KG1 (cell line): ENCODE results near the gene ASTN2.

Experiments used
- DNase-seq: peaks from one replicate; lab custom pipeline; 2025; lab: John Stamatoyannopoulos, UW

Gene ASTN2

DNA sequence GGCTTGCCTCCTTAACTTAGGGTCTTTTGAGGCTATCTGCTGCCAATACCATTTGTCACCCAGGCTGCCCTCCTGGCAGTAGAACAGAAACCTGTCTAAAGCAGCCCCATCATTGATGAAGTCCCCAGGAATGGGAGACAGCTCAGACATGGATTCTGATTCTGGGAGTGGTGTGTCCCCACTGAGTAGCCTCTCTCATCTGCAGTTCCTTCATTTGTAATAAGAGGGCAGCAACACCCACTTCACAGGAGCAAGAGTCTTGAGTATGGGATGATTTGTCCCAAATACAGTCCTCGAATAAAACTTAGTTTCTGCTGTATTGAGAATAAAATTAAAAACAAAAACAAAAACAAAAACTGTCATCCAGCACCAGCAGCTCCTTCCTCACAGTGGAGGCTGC lies 167.6 kb downstream of the ASTN2 start:
- no peak for DNase-seq

- DNase-seq: no peak
Measured at GRCh38 chr9:117245175-117245829, 169.6 kb downstream of the ASTN2 start.

- DNase-seq: no peak
Measured at GRCh38 chr9:117242082-117242481, 172.8 kb downstream of the ASTN2 start.

DNA sequence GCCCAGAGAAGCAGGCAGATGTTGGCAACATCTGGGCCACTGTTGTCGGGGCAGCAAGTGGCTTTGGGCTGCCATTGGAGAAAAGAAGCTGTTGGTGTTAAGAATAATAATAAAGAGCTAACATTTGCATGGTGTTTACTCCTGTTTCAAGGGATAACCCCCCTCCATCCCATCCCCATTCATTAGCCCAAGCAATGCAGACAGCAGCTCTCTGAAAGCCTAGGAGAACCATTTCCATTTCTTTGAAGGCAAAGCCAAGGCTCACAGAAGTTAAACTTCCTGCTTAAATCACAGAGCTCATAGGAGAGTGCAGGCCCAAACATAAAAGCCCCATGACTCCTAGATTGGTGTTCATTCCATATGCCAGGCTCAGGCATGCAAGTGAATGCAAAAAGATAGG lies 175.4 kb downstream of the ASTN2 start:
- no peak for DNase-seq

GRCh38 chr9:117234103-117234502 lies 180.8 kb downstream of the ASTN2 start:
- no peak for DNase-seq

GRCh38 chr9:117233016-117233415 lies 181.8 kb downstream of the ASTN2 start:
- DNase-seq: no peak

- no peak for DNase-seq
Measured at GRCh38 chr9:117232281-117232680, 182.6 kb downstream of the ASTN2 start.

GRCh38 chr9:117231012-117231411 lies 183.8 kb downstream of the ASTN2 start:
- no peak for DNase-seq

DNA sequence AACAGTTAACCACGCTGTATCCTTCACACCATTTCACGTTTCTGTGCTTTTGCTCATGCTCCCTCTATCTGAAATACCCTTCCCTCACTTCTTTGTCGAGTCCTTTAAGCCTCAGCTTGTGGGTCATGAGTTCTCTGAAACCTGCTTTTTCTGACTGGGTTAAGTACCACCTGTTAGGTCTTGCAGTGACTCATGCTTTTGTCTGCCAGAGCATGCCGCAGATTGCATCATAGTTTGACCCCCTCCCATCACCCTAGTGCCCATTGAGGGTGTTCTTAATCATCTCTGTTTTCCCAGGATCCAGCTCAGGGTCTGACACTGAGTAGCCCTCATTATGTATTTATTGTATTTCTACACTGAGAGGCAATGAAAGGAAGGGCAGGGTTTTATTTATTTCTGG lies 190.2 kb downstream of the ASTN2 start:
- DNase-seq: no peak

DNA sequence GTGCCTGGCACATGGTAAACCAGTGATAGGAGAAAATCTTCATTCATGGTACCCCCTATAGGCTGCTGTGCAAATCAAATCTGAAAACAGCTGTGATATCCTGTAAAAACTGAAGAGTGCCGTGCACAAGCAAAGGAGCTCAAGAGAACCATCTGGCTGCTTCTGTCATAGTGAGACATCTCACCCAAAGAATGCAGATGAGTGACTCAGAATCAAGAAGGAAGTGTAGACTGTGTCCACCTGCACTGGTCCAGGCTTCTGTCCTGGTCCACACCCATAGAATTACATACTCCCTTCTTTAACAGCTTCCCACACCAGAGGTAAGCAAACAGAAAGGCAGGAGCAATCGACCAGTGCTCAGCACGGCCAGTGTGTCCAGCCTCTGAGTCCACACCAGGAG lies 195.9 kb downstream of the ASTN2 start:
- DNase-seq: no peak

GRCh38 chr9:117214416-117214815 lies 200.4 kb downstream of the ASTN2 start:
- no peak for DNase-seq

- DNase-seq: no peak
Measured at GRCh38 chr9:117211280-117211679, 203.6 kb downstream of the ASTN2 start.

DNA sequence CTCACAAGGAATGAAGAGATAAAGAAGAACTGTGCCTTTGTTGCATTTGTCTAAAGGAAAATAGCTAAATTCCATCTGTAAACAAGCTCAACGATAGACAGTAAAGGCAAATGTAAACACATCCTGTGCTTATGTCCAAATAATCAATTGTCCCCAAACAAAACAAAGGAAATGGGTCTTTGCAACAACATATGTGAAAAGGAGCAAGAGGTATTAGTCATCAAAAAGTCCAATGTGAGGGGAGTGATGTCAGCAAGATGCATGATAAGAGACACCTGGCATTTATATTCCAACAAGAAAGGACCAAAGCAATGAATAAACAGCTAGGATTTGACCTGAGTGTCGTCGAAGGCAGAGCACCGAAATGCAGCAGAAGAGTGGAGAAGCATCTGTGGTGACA lies 209.1 kb downstream of the ASTN2 start:
- no peak for DNase-seq

DNA sequence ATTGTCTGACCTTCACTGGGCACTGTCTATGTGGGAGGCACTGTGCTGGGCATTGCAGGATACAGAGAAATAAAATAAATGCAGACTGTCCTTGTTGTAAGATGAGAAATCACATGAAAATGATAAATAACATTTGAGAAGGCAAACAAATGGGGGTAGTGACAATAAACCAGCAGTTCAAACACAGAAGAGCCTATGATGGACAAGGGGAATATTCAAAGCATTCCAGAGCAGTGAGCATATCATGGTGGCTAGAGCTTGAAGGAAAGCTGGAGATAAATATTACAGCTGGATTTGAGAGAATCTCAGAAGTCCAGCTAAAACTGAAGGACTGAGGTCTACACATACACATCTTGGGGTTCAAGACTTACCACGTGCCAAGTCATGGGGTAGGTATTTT lies 209.9 kb downstream of the ASTN2 start:
- no peak for DNase-seq

GRCh38 chr9:117191504-117192261 lies 223.2 kb downstream of the ASTN2 start:
- no peak for DNase-seq

DNA sequence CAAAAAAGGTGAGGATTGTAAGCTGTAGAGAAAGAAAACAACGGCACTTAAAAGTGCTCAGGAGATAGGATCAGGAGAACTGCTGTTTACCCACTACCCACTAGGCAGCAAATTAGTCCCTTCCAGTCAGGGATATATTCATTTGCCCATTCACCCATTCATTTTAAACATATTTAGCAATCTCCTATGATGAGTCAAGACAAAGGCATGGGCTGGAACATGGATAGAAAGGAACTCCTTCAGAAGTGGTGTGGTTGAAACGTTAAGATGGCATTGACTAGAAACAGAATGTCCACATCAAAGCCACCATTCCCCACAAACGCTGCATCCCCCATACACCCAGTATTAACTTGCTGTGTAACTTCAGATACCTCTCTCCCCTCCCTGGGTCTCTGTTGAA lies 225.7 kb downstream of the ASTN2 start:
- DNase-seq: no peak

GRCh38 chr9:117188394-117188793 lies 226.5 kb downstream of the ASTN2 start:
- no peak for DNase-seq

DNA sequence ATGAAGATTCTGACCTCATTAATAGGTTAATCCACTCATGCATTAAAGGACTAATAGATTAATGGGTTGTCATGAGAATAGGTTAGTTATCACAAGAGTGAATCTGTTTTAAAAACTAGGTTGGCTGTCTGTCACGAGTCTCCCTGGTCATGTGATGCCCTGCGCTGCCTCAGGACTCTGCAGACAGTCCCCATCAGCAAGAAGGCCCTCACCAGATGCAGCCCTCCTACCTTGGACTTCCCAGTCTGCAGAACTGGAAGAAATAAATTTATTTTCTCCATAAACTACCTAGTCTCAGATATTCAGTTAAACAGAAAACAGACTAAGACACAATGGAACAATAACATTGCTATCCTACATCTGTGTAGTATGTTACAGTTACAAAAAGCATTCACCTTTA lies 227.4 kb downstream of the ASTN2 start:
- no peak for DNase-seq

- no peak for DNase-seq
Measured at GRCh38 chr9:117184173-117184572, 230.7 kb downstream of the ASTN2 start.

GRCh38 chr9:117182046-117182445 lies 232.8 kb downstream of the ASTN2 start:
- no peak for DNase-seq

- DNase-seq: no peak
Measured at GRCh38 chr9:117180896-117181445, 233.9 kb downstream of the ASTN2 start.

- no peak for DNase-seq
Measured at GRCh38 chr9:117178596-117179375, 236.1 kb downstream of the ASTN2 start.

GRCh38 chr9:117170567-117170966 lies 244.3 kb downstream of the ASTN2 start:
- DNase-seq: no peak
